K562 (cell line): Measurements from ENCODE around the gene OBSCN. TPM values are rescaled to one million over a fixed set of nuclear protein-coding genes. Genes with fewer than 3 reads are reported as not detected.
A peak's percentile ranks its signal among the peaks of the same experiment; 100 is the strongest.

ENCODE experiments used
- ATAC-seq: fragments of 200-7000 bp; cut with Tn5 transposase; 3 replicates; pipeline ENCODE4 v1.9.1; 2020; ENCODE audit warnings: moderate library complexity
- BruUV-seq: library from RNA; stranded (reverse); fragments of 400-500 nt; replicated peaks from 2 replicates; lab custom pipeline; 2021; lab: Mats Ljungman, UMichigan
- CTCF ChIA-PET: fragments of 300-600 bp; formaldehyde crosslinking; extraction: SDS; loops from one replicate; lab custom pipeline; 2021; ENCODE audit warnings: low intra/inter-chr PET ratio; lab: Yijun Ruan, JAX
- POLR2A ChIA-PET: fragments of 300-600, 350-650 bp; sonication (Branson Sonifier 250); formaldehyde crosslinking; extraction: SDS; loops from one replicate; lab custom pipeline; 2021; ENCODE audit warnings: antibody characterized with exemption, inconsistent platforms; lab: Yijun Ruan, JAX
- DNase-seq, 4 experiments: peaks; one replicate each; pipeline versions ENCODE4 v3.0.0 to v3.0.0-alpha.2; 2011 to 2018; ENCODE audit warnings: low spot score in 3 of 4, mixed read lengths in 3 of 4; ENCODE audit errors: extremely low read depth in 1 of 4
- FAIRE-seq: peaks from 2 replicates; lab custom pipeline; 2011; peaks lifted over from hg19 to GRCh38; lab: Jason Lieb, UNC
- H2AFZ ChIP-seq: 2 replicates; pipeline ENCODE4 v1.6.0; 2011; ENCODE audit warnings: low read depth, low read length, control low read depth, inconsistent platforms
- H3K27ac ChIP-seq: fragments of 200-600 bp; 3 replicates; pipeline ENCODE4 v1.8.0; 2011; ENCODE audit warnings: low read depth, mild to moderate bottlenecking, control low read depth, inconsistent platforms, low read length, moderate library complexity, mixed read lengths; ENCODE audit errors: extremely low read depth
- H3K27me3 ChIP-seq, 2 experiments: fragments of 300-600 bp in 1 of 2; 2 replicates in 1 of 2; 3 replicates in 1 of 2; pipeline versions ENCODE4 v1.6.0 to v1.8.0; 2011; ENCODE audit warnings: inconsistent platforms in 2 of 2, low read length in 2 of 2, mild to moderate bottlenecking in 1 of 2, mixed read lengths in 1 of 2, moderate library complexity in 1 of 2; ENCODE audit not compliant: control insufficient read depth in 2 of 2, insufficient read depth in 2 of 2
- H3K36me3 ChIP-seq: fragments of 300-600 bp; 3 replicates; pipeline ENCODE4 v1.8.0; 2011; ENCODE audit warnings: mild to moderate bottlenecking, low read length, inconsistent platforms; ENCODE audit not compliant: control insufficient read depth, insufficient read depth
- H3K4me1 ChIP-seq, 2 experiments: fragments of 200-600 bp in 1 of 2; replicated peaks in 1 of 2; 2 replicates in 1 of 2; 3 replicates in 1 of 2; pipeline versions ENCODE4 v1.5.1 to v1.8.0; 2011; ENCODE audit warnings: inconsistent platforms in 2 of 2, low read length in 2 of 2, mild to moderate bottlenecking in 1 of 2, mixed read lengths in 1 of 2, moderate library complexity in 1 of 2; ENCODE audit not compliant: control insufficient read depth in 2 of 2, insufficient read depth in 2 of 2
- H3K4me2 ChIP-seq: 2 replicates; pipeline ENCODE4 v1.6.1; 2011; ENCODE audit warnings: low read length, control low read depth, inconsistent platforms, mixed read lengths; ENCODE audit not compliant: insufficient read depth
- H3K4me3 ChIP-seq: fragments of 200-600 bp; sonication (generic), shearing (Covaris generic); 2 replicates; pipeline ENCODE4 v1.5.1; 2016; ENCODE audit warnings: control low read depth, inconsistent platforms
- H3K79me2 ChIP-seq: fragments of 200-600 bp; 3 replicates; pipeline ENCODE4 v1.8.0; 2011; ENCODE audit warnings: low read length, inconsistent platforms; ENCODE audit not compliant: control insufficient read depth, insufficient read depth
- H3K9ac ChIP-seq, 2 experiments: 2 replicates each; pipeline versions ENCODE4 v1.6.0 to v1.6.1; 2011; ENCODE audit warnings: low read depth in 2 of 2, low read length in 2 of 2, control low read depth in 1 of 2, inconsistent platforms in 1 of 2, mild to moderate bottlenecking in 1 of 2, mixed read lengths in 1 of 2; ENCODE audit not compliant: insufficient read depth in 1 of 2
- H3K9me1 ChIP-seq: one replicate; pipeline ENCODE4 v1.6.0; 2011; ENCODE audit warnings: inconsistent platforms, mild to moderate bottlenecking, low read length, moderate library complexity; ENCODE audit not compliant: control insufficient read depth, insufficient read depth
- H3K9me3 ChIP-seq: replicated peaks from 2 replicates; pipeline ENCODE4 v1.5.1; 2011; ENCODE audit warnings: low read depth, low read length, inconsistent platforms; ENCODE audit not compliant: control insufficient read depth, insufficient read depth
- H4K20me1 ChIP-seq: replicated peaks from 2 replicates; pipeline ENCODE4 v1.6.1; 2011; ENCODE audit warnings: low read length, inconsistent platforms, mixed read lengths; ENCODE audit not compliant: control insufficient read depth, insufficient read depth
- HLTF ChIP-seq: fragments of 450-650 bp; IDR thresholded peaks from 2 replicates; pipeline ENCODE4 v1.6.1; 2016
- KDM4B ChIP-seq, 2 experiments: fragments of 450-650 bp in 1 of 2; sonication (generic) in 1 of 2; IDR thresholded peaks; 2 replicates each; pipeline ENCODE4 v1.6.1; 2016 to 2017; ENCODE audit warnings: borderline replicate concordance in 2 of 2, antibody characterized with exemption in 1 of 2, low read depth in 1 of 2, mild to moderate bottlenecking in 1 of 2
- L3MBTL2 ChIP-seq: fragments of 450-650 bp; IDR thresholded peaks from 2 replicates; pipeline ENCODE4 v1.6.1; 2016; ENCODE audit warnings: mild to moderate bottlenecking, moderate library complexity
- SP2 ChIP-seq: IDR thresholded peaks from 2 replicates; pipeline ENCODE4 v1.6.1; 2011; ENCODE audit warnings: mild to moderate bottlenecking, low read depth, low read length, moderate library complexity; ENCODE audit not compliant: poor library complexity, severe bottlenecking; ENCODE audit errors: extremely low read depth
- XRCC3 ChIP-seq: fragments of 450-650 bp; IDR thresholded peaks from 2 replicates; pipeline ENCODE4 v1.6.1; 2017; ENCODE audit warnings: mild to moderate bottlenecking, moderate library complexity
- ZNF324 ChIP-seq: fragments of 250-450 bp; sonication (Bioruptor Pico); IDR thresholded peaks from 2 replicates; pipeline ENCODE4 v1.4.0; 2020; ENCODE audit warnings: mild to moderate bottlenecking
- ZNF780A ChIP-seq: fragments of 250-450 bp; sonication (Bioruptor Pico); IDR thresholded peaks from 2 replicates; pipeline ENCODE4 v1.5.0; 2021; ENCODE audit warnings: mild to moderate bottlenecking
- WGBS: fragments of 100-300 bp; shearing (Covaris generic); methylation state at CpG from one replicate; pipeline ENCODE4 v1.1.6; 2016; ENCODE audit warnings: low coverage, mixed read lengths; ENCODE audit not compliant: insufficient coverage; ENCODE audit errors: missing lambda C conversion rate; 5-methylcytosine and 5-hydroxymethylcytosine counted together
- in situ Hi-C: fragments of 300-500 bp; cut with MboI; formaldehyde crosslinking; loops from 4 replicates; pipeline ENCODE4 v1.15.0; 2018; ENCODE audit warnings: inconsistent platforms, mixed read lengths
- intact Hi-C: fragments of 100-400 bp; cut with micrococcal nuclease; formaldehyde crosslinking; loops from 2 replicates; pipeline ENCODE4 v1.14.2; 2022
- polyA plus RNA-seq, 8 experiments: library from polyadenylated mRNA; depleted of rRNA in 4 of 8; stranded (reverse) in 5 of 8; unstranded in 3 of 8; fragments of >200 nt; fragmentation: Nextera tagmentation in 2 of 8; fragmentation: Illumina TruSeq in 1 of 8; extraction: Ambion mirVana in 2 of 8; extraction: Trizol in 1 of 8; gene quantifications; 2 replicates each; pipeline versions ENCODE4 v1.2.1 to v1.2.3, GENCODE V29; 2011 to 2014; ENCODE audit warnings: inconsistent platforms in 1 of 8, missing spikeins in 1 of 8
- total RNA-seq, 7 experiments: library from RNA; depleted of rRNA in 6 of 7; stranded (reverse); fragments of >200 nt in 6 of 7; fragmentation: Illumina TruSeq in 2 of 7; extraction: Trizol in 2 of 7; gene quantifications; 2 replicates each; pipeline versions ENCODE4 v1.2.1 to v1.2.3, GENCODE V29; 2011 to 2021; ENCODE audit warnings: low replicate concordance in 1 of 7
- TF ChIP-seq, protein P1 (sequence below): fragments of 250-450 bp; sonication (Bioruptor Pico); IDR thresholded peaks from 2 replicates; pipeline ENCODE4 v1.4.0; 2020

OBSCN gene
- total and polyA plus RNA-seq, 9 of the 15 experiments (the other 6 are each of a cell fraction or from before 2014, with no cell fraction given): 0.18 to 19.7 (median 3.6) TPM

- Histone ChIP-seq H3K4me3 (no peak overlapping the region), H3K9me3 (no peaks in the 10 kb centered on the region), H3K9me1 (no peaks in the 10 kb centered on the region), H3K79me2 (no peaks in the 10 kb centered on the region), H4K20me1 (no peaks in the 10 kb centered on the region), H2AFZ (no peak overlapping the region), H3K36me3 (no peaks in the 10 kb centered on the region), H3K4me1 (peaks cover 2 to 11% of the 10 kb centered on the region in 2 experiments; a peak in 3 of 5 replicates), H3K4me2 (no peak overlapping the region), H3K27me3 (peaks cover 0 to 11% of the 10 kb centered on the region in 2 experiments; a peak in 3 of 5 replicates), H3K9ac (no peak overlapping the region), H3K27ac (no peak overlapping the region)
- 0% methylated on average over 1 of the region's 1 CpG for WGBS
- POLR2A ChIA-PET: interaction anchor here (1.0 kb wide), 1 partner anchor 14 kb away, joined by 3 read pairs; no protein-coding TSS in a partner anchor
- no TSS peak for BruUV-seq
- ATAC-seq: no peak
- TF ChIP-seq ZNF324: peak; percentile 96
- no peak for TF ChIP-seq SP2
- no peak for TF ChIP-seq KDM4B (IDR thresholded peaks at IDR 0.05; ENCODE audit: borderline replicate concordance in 2 of 2, low read depth in 1 of 2)
- no peak for DNase-seq
- in situ Hi-C loops (no loop called here), intact Hi-C loops (no loop called here)
- FAIRE-seq: peak; percentile 59
- CTCF ChIA-PET: no interaction called here
Measured at GRCh38 chr1:228261706-228262105, 53.9 kb downstream of the OBSCN start.

DNA sequence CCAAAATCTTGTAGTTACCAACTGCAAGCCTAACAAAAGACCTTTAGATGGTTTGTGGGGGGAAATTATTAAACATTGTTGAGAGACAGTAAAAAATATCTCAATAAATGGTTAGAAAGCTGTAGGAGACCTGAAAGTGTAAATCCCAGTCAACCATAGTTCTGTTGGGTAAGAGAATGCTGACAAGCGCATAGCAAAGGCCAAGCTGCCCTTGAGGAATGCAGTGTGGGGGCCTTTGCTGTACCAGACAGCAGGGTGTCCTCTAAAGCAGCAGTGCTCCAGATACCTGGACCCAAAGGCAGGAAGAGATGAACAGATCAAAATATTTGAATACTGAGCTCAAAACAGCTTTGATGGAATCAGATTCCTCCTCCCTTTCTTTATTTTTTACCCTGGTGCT lies 54.6 kb downstream of the OBSCN start:
- Histone ChIP-seq H3K9me1 (no peaks in the 10 kb centered on the region), H3K9ac (no peak overlapping the region), H4K20me1 (no peaks in the 10 kb centered on the region), H3K36me3 (no peaks in the 10 kb centered on the region), H3K9me3 (no peaks in the 10 kb centered on the region), H3K27ac (no peak overlapping the region), H3K79me2 (no peaks in the 10 kb centered on the region), H3K4me1 (peaks cover 2 to 8% of the 10 kb centered on the region in 2 experiments; a peak in 3 of 5 replicates), H2AFZ (no peak overlapping the region), H3K4me3 (no peak overlapping the region), H3K27me3 (peaks cover 0 to 7% of the 10 kb centered on the region in 2 experiments; a peak in 3 of 5 replicates), H3K4me2 (no peak overlapping the region)
- BruUV-seq: no TSS peak
- ATAC-seq (no peak), DNase-seq (no peak), FAIRE-seq (no peak)
- 0% methylated on average over 1 of the region's 1 CpG for WGBS
- in situ Hi-C loops (no loop called here), intact Hi-C loops (no loop called here)
- POLR2A ChIA-PET: interaction anchor here (1.0 kb wide), 1 partner anchor 13 kb away, joined by 3 read pairs; no protein-coding TSS in a partner anchor
- CTCF ChIA-PET: no interaction called here
- TF ChIP-seq L3MBTL2: no peak
- TF ChIP-seq, protein P1, sequence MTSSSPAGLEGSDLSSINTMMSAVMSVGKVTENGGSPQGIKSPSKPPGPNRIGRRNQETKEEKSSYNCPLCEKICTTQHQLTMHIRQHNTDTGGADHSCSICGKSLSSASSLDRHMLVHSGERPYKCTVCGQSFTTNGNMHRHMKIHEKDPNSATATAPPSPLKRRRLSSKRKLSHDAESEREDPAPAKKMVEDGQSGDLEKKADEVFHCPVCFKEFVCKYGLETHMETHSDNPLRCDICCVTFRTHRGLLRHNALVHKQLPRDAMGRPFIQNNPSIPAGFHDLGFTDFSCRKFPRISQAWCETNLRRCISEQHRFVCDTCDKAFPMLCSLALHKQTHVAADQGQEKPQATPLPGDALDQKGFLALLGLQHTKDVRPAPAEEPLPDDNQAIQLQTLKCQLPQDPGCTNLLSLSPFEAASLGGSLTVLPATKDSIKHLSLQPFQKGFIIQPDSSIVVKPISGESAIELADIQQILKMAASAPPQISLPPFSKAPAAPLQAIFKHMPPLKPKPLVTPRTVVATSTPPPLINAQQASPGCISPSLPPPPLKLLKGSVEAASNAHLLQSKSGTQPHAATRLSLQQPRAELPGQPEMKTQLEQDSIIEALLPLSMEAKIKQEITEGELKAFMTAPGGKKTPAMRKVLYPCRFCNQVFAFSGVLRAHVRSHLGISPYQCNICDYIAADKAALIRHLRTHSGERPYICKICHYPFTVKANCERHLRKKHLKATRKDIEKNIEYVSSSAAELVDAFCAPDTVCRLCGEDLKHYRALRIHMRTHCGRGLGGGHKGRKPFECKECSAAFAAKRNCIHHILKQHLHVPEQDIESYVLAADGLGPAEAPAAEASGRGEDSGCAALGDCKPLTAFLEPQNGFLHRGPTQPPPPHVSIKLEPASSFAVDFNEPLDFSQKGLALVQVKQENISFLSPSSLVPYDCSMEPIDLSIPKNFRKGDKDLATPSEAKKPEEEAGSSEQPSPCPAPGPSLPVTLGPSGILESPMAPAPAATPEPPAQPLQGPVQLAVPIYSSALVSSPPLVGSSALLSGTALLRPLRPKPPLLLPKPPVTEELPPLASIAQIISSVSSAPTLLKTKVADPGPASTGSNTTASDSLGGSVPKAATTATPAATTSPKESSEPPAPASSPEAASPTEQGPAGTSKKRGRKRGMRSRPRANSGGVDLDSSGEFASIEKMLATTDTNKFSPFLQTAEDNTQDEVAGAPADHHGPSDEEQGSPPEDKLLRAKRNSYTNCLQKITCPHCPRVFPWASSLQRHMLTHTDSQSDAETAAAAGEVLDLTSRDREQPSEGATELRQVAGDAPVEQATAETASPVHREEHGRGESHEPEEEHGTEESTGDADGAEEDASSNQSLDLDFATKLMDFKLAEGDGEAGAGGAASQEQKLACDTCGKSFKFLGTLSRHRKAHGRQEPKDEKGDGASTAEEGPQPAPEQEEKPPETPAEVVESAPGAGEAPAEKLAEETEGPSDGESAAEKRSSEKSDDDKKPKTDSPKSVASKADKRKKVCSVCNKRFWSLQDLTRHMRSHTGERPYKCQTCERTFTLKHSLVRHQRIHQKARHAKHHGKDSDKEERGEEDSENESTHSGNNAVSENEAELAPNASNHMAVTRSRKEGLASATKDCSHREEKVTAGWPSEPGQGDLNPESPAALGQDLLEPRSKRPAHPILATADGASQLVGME (CRISPR knock-in tag): no peak
- no peak for TF ChIP-seq HLTF
- no peak for TF ChIP-seq XRCC3
- no peak for TF ChIP-seq ZNF780A (CRISPR knock-in tag)
